Stomach (tissue), 4 donors: ENCODE results near the gene ANKFY1.

Source experiments
- CTCF ChIP-seq, 7 experiments: fragments of 450-650 bp in 4 of 7; fragments of 200-600 bp in 3 of 7; sonication (generic) in 3 of 7; IDR thresholded peaks; one replicate each; pipeline ENCODE4 v1.5.1; 2016 to 2019; ENCODE audit warnings: antibody characterized with exemption in 7 of 7, control low read depth in 2 of 7, mild to moderate bottlenecking in 1 of 7
- POLR2A ChIP-seq, 4 donors: fragments of 450-650 bp; IDR thresholded peaks; one replicate each; pipeline ENCODE4 v1.6.1; 2016; ENCODE audit warnings: antibody characterized with exemption in 4 of 4, control low read depth in 2 of 4, mild to moderate bottlenecking in 1 of 4, moderate library complexity in 1 of 4
- POLR2AphosphoS5 ChIP-seq, 3 donors: sonication (generic); formaldehyde crosslinking; IDR thresholded peaks; one replicate each; pipeline ENCODE4 v1.6.1; 2016; ENCODE audit warnings: antibody characterized with exemption in 3 of 3

DNA sequence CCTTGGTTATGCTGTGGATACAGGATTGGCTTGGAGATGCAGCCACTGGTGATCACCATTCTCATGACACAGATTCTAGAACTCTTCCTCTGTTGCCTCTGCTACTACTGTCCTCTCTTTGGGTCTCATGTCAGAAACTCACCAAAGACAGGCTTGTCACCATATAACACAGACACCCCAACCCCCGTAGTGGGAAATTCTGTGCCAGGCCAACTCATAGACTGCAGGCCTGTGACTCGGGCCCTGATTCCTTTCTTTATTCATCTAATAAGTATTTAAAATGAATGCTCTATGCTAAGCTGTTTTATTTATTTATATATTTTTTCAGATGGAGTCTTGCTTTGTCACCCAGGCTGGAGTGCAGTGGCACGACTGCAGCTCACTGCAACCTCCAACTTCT lies 111.3 kb downstream of the ANKFY1 start:
- TF ChIP-seq POLR2A (IDR thresholded peaks at IDR 0.05) (no peak), CTCF (IDR thresholded peaks at IDR 0.05) (no peak), POLR2AphosphoS5 (IDR thresholded peaks at IDR 0.05) (no peak)
